ENCODE results near the gene RSPO1. TPM values are rescaled to one million over a fixed set of nuclear protein-coding genes. Genes with fewer than 3 reads are reported as not detected.

RSPO1 gene
- total and polyA plus RNA-seq, 11 donors, result 13.2 TPM; not detected in 10

DNA sequence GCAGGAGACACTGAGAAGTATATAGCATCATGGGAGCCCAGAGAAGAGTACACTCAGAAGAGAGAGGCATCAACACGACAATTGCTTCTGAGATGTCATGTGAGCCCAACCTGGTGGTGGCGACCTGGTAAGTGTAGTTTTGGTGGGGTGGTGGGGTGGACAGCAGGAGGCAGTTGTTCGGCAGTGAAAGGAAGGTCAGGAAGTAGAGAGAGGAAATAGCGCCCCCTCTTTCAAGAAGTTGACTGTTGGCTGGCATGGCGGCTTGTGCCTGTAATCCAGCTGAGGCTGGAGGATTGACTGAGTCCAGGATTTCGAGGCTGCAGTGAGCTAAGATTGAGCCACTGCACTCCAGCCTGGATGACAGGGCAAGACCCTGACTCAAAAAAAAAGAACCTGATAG lies 12.6 kb downstream of the RSPO1 start:
- ATAC-seq (no peak), DNase-seq (no peak)
- Histone ChIP-seq H3K36me3 (no peaks in the 10 kb centered on the region), H3K4me3 (no peak overlapping the region), H3K4me1 (no peaks in the 10 kb centered on the region), H3K27ac (no peak overlapping the region), H3K9me3 (no peaks in the 10 kb centered on the region), H3K27me3 (peaks cover 0 to 75% (median 30%) of the 10 kb centered on the region in 9 donors)
- WGBS, 4 donors, result 41 to 53% (median 47%) methylated on average over 6 of the region's 6 CpGs
- TF ChIP-seq, protein P1, sequence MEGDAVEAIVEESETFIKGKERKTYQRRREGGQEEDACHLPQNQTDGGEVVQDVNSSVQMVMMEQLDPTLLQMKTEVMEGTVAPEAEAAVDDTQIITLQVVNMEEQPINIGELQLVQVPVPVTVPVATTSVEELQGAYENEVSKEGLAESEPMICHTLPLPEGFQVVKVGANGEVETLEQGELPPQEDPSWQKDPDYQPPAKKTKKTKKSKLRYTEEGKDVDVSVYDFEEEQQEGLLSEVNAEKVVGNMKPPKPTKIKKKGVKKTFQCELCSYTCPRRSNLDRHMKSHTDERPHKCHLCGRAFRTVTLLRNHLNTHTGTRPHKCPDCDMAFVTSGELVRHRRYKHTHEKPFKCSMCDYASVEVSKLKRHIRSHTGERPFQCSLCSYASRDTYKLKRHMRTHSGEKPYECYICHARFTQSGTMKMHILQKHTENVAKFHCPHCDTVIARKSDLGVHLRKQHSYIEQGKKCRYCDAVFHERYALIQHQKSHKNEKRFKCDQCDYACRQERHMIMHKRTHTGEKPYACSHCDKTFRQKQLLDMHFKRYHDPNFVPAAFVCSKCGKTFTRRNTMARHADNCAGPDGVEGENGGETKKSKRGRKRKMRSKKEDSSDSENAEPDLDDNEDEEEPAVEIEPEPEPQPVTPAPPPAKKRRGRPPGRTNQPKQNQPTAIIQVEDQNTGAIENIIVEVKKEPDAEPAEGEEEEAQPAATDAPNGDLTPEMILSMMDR (IDR thresholded peaks at IDR 0.05), result no peak
- intact Hi-C loops (cut with DNase I), result no loop called here

DNA sequence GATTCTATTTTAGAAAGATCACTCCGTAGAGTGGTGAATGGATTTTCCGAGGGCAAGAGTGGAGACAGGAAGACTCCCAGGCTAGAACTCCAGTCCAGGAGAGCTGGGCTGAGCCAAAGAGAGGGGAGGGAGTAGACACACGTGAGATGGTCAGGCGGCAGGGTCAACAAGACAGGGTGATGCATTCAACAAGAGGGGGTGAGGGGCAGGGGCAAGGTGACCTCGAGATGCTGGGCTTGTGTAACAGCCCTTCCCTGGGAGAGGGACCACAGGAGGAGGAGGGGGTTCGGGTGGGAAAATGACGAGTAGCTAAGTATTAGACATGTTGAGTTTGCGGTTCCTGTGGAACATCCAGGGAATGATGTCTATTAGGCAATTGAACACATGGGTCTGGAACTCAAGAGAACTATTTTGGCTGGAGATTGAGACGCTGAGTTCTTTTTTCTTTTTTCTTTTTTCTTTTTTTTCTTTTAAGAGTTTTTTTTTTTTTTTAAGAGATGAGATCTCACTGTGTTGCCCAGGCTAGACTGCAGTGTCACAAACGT lies 13.3 kb downstream of the RSPO1 start:
- intact Hi-C loops (cut with DNase I), result no loop called here
- Histone ChIP-seq H3K27me3 (peaks cover 0 to 75% (median 33%) of the 10 kb centered on the region in 9 donors), H3K4me3 (no peak overlapping the region), H3K9me3 (no peaks in the 10 kb centered on the region), H3K27ac (no peak overlapping the region), H3K36me3 (no peaks in the 10 kb centered on the region), H3K4me1 (no peaks in the 10 kb centered on the region)
- no peak for DNase-seq
- ATAC-seq, result no peak
- WGBS, 4 donors, result 55 to 62% (median 59%) methylated on average over 10 of the region's 10 CpGs
- no peak for TF ChIP-seq POLR2A (IDR thresholded peaks at IDR 0.05)
- TF ChIP-seq, protein P1 (IDR thresholded peaks at IDR 0.05), result no peak

DNA sequence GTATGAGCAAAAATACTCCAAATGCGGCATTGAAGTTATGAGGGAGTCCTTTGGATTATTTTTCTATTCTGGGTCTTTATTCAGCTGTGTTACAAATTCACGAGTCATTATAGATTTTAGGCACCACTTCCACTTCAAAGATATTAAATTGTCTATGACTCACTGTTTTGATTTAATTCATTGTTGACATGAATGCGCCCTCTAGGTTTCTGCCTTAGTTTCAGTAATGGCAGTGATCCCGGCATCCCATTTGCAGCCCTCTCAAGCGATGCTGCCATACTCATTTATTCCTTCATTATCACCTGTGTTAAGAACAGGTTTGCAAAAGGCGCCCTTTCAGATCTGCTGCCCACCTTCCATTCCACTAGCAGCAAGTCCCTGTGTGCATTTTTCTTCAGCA lies 14.0 kb downstream of the RSPO1 start:
- peaks cover 0 to 74% (median 31%) of the 10 kb centered on the region in 9 donors for H3K27me3 ChIP-seq

DNA sequence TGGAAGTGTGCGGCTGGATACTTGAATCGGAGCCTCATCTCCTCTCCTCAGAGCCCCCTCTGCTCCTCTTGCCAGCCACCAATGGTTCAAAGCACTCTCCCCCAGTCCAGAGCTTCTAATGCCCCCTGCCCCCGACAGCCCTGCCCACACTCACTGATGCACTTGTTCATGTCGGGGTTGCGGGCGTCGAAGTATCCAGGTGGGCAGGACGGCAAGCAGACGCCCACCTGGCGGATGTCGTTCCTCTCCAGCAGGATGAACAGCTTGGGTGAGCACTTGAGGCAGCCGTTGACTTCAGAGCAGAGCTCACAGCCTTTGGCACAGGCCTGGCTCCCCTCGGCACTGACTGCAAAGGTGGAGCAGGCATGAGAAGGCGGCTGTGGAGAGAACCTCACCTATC lies 18.4 kb downstream of the RSPO1 start:
- WGBS, 4 donors, result 69 to 76% (median 72%) methylated on average over 9 to 14 of the region's 14 CpGs
- no peaks in the 10 kb centered on the region for H3K4me1 ChIP-seq
- no peaks in the 10 kb centered on the region for H3K9me3 ChIP-seq
- H3K4me3 ChIP-seq, result no peak overlapping the region
- ATAC-seq (no peak), DNase-seq (no peak)
- peaks cover 0 to 70% (median 20%) of the 10 kb centered on the region in 9 donors for H3K27me3 ChIP-seq
- no peaks in the 10 kb centered on the region for H3K36me3 ChIP-seq
- no peak overlapping the region for H3K27ac ChIP-seq
- no peak for TF ChIP-seq POLR2A (IDR thresholded peaks at IDR 0.05)
- intact Hi-C loops (cut with DNase I), result no loop called here

More for the DNA sequence above, 14.0 kb downstream of the RSPO1 start:
- H3K27ac ChIP-seq, result no peak overlapping the region
- H3K4me1 ChIP-seq, result no peaks in the 10 kb centered on the region
- no peaks in the 10 kb centered on the region for H3K36me3 ChIP-seq
- no peak for TF ChIP-seq POLR2A (IDR thresholded peaks at IDR 0.05)
- TF ChIP-seq, protein P1 (IDR thresholded peaks at IDR 0.05), result no peak
- no peaks in the 10 kb centered on the region for H3K9me3 ChIP-seq
- H3K4me3 ChIP-seq, result no peak overlapping the region
- intact Hi-C loops (cut with DNase I), result no loop called here
- DNase-seq (no peak), ATAC-seq (no peak)
- WGBS, 4 donors, result 82 to 88% (median 83%) methylated on average over 6 of the region's 6 CpGs

DNA sequence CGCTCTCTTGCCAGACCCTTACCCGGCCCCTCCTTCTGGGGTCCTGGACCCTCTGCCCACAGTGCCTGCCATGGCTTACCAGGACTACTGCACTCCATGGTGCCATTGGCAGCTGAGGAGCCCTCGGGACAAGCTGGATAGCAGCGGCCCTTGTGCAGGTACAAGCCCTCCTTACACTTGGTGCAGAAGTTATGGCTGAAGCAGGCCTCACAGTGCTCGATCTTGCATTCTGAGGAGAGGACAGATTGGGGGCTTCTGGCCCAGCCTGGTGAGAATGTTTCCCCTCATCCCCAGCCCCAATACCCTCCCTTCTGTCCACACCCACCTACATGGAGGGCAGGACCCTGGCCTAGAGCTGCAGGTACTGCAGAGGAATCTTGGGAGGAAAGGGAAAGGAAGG lies 20.6 kb downstream of the RSPO1 start:
- Histone ChIP-seq H3K9me3 (no peaks in the 10 kb centered on the region), H3K36me3 (no peaks in the 10 kb centered on the region), H3K27ac (no peak overlapping the region), H3K4me3 (no peak overlapping the region), H3K4me1 (no peaks in the 10 kb centered on the region), H3K27me3 (peaks cover 0 to 57% (median 17%) of the 10 kb centered on the region in 9 donors)
- DNase-seq (no peak), ATAC-seq (no peak)
- intact Hi-C loops (cut with DNase I), result no loop called here
- TF ChIP-seq, protein P1 (IDR thresholded peaks at IDR 0.05), result no peak
- TF ChIP-seq POLR2A (IDR thresholded peaks at IDR 0.05), result no peak
- WGBS, 4 donors, result 63 to 78% (median 78%) methylated on average over 3 to 5 of the region's 5 CpGs
